ENCODE results near the gene FAM53B.

- no peak for TF ChIP-seq CTCF (IDR thresholded peaks at IDR 0.05 in 4 of 5, conservative IDR thresholded peaks at IDR 0.05 in 1 of 5)
- no peak for TF ChIP-seq POLR2A (IDR thresholded peaks at IDR 0.05)
These were observed 127.9 kb downstream of the FAM53B start for GRCh38 chr10:124616040-124616835.

Measured in gastrocnemius medialis (tissue), 4 donors.